ENCODE measurements around the gene SAV1.
"Not testable (repeated sequence)": the region's sequence is repeated elsewhere in the genome, so short reads cannot be mapped to it uniquely, and the experiment has no call there.

GRCh38 chr14:50694260-50694659, 26.2 kb upstream of the SAV1 start:
- not testable (repeated sequence) for TF ChIP-seq EP300, POLR2A (IDR thresholded peaks at IDR 0.05)
